Thyroid gland (tissue), 4 donors: ENCODE measurements around the gene HEPN1.

Source experiments
- CTCF ChIP-seq, 6 experiments: fragments of 200-600 bp in 3 of 6; fragments of 450-650 bp in 3 of 6; sonication (generic) in 3 of 6; IDR thresholded peaks; one replicate each; pipeline ENCODE4 v1.5.1; 2016 to 2019; ENCODE audit warnings: antibody characterized with exemption in 6 of 6, mild to moderate bottlenecking in 2 of 6, inconsistent platforms in 1 of 6, moderate library complexity in 1 of 6
- POLR2A ChIP-seq, 2 donors: fragments of 450-650 bp; IDR thresholded peaks; one replicate each; pipeline ENCODE4 v1.6.1; 2017; ENCODE audit warnings: antibody characterized with exemption in 2 of 2, mild to moderate bottlenecking in 2 of 2, moderate library complexity in 1 of 2

DNA sequence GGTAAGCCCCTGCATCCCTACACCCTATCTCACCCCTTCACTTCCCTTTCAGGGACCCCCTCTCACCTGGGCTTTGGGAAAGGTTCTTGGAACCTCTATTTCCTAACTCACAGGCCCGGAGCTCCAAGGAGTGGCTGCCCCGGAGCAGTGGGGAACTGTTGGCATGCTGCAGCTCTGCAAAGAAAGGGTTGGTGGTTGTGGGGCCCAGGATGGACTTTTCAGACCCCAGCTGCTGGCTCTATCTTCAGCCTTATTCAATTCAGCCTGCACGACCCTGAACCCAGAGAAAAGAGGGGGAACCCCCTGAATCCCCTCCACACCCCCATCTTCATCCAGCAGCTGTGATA, 31.4 kb upstream of the HEPN1 start:
- TF ChIP-seq CTCF (IDR thresholded peaks at IDR 0.05) (no peak), POLR2A (IDR thresholded peaks at IDR 0.05) (no peak)
